ENCODE results near the gene FSTL4. TPM values are rescaled to one million over a fixed set of nuclear protein-coding genes. Genes with fewer than 3 reads are reported as not detected.

FSTL4 gene
- total and polyA plus RNA-seq, 4 donors, result 0.02 to 0.18 TPM; not detected in 2

DNA sequence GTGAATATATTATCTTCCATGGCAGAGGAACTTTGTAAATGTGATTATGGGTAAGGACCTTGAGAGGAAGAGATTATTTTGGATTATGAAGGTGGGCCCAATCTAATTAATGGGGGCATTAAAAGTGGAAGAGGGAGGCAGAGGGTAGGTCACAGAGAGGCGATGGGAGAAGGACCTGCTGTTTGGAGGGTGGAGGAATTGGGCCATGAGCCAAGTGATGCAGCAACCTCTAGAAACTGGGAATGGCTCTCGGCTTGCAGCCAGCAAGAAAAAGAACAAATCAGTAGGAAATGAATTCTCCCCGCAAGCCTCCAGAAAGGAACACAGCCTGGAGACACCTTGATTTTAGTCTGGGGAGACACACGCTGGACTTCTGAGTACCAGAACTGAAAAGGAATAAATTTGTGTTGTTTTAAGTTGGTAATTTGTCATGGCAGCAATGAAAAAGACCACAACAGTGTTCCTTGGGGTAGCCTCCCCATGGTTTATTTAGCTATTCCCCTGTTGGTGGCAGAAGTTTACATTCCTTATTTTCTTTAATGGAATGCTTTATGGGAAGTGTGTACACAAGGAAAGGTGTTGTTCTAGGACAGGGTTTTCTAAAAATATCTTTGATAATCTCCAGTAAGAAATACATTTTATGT lies 456.9 kb downstream of the FSTL4 start:
- no peaks in the 10 kb centered on the region for H3K9me3 ChIP-seq (ENCODE audit: control insufficient read depth in 4 of 4, low read length in 3 of 4)
- no peaks in the 10 kb centered on the region for H3K4me1 ChIP-seq (ENCODE audit: control insufficient read depth in 4 of 4, insufficient read depth in 4 of 4, low read length in 3 of 4)
- WGBS, result 75% methylated on average over 4 of the region's 4 CpGs
- H3K9ac ChIP-seq (ENCODE audit: low read depth in 1 of 2, low read length in 2 of 2), result no peak overlapping the region
- no peaks in the 10 kb centered on the region for H3K27me3 ChIP-seq (ENCODE audit: control insufficient read depth in 4 of 4, insufficient read depth in 4 of 4, low read length in 3 of 4)
- H3K4me3 ChIP-seq (ENCODE audit: low read depth in 1 of 3, low read length in 3 of 3), result no peak overlapping the region
- no peak for TF ChIP-seq JUND (IDR thresholded peaks at IDR 0.05)
- TF ChIP-seq GABPA (IDR thresholded peaks at IDR 0.05 in 1 of 2, conservative IDR thresholded peaks at IDR 0.05 in 1 of 2), result no peak
- TF ChIP-seq, protein P1, sequence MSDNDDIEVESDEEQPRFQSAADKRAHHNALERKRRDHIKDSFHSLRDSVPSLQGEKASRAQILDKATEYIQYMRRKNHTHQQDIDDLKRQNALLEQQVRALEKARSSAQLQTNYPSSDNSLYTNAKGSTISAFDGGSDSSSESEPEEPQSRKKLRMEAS (IDR thresholded peaks at IDR 0.05), result no peak
- no peak for TF ChIP-seq HNF4G (IDR thresholded peaks at IDR 0.05)
- TF ChIP-seq RAD21 (IDR thresholded peaks at IDR 0.05), result no peak
- TF ChIP-seq RXRA (IDR thresholded peaks at IDR 0.05), result no peak
- no peak for TF ChIP-seq SP1 (IDR thresholded peaks at IDR 0.05)
- TF ChIP-seq, protein P2, sequence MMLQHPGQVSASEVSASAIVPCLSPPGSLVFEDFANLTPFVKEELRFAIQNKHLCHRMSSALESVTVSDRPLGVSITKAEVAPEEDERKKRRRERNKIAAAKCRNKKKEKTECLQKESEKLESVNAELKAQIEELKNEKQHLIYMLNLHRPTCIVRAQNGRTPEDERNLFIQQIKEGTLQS (IDR thresholded peaks at IDR 0.05), result no peak
- no peak for TF ChIP-seq FOXA2 (IDR thresholded peaks at IDR 0.05)
- TF ChIP-seq HNF4A (conservative IDR thresholded peaks at IDR 0.05), result no peak
- no peak for TF ChIP-seq NR2F2 (IDR thresholded peaks at IDR 0.05)
- TF ChIP-seq, protein P3, sequence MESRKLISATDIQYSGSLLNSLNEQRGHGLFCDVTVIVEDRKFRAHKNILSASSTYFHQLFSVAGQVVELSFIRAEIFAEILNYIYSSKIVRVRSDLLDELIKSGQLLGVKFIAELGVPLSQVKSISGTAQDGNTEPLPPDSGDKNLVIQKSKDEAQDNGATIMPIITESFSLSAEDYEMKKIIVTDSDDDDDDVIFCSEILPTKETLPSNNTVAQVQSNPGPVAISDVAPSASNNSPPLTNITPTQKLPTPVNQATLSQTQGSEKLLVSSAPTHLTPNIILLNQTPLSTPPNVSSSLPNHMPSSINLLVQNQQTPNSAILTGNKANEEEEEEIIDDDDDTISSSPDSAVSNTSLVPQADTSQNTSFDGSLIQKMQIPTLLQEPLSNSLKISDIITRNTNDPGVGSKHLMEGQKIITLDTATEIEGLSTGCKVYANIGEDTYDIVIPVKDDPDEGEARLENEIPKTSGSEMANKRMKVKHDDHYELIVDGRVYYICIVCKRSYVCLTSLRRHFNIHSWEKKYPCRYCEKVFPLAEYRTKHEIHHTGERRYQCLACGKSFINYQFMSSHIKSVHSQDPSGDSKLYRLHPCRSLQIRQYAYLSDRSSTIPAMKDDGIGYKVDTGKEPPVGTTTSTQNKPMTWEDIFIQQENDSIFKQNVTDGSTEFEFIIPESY (IDR thresholded peaks at IDR 0.05), result no peak
- no peak for TF ChIP-seq FOXA1 (IDR thresholded peaks at IDR 0.05)
- TF ChIP-seq YY1 (IDR thresholded peaks at IDR 0.05), result no peak
- TF ChIP-seq TAF1 (conservative IDR thresholded peaks at IDR 0.05), result no peak
- TF ChIP-seq, protein P4, sequence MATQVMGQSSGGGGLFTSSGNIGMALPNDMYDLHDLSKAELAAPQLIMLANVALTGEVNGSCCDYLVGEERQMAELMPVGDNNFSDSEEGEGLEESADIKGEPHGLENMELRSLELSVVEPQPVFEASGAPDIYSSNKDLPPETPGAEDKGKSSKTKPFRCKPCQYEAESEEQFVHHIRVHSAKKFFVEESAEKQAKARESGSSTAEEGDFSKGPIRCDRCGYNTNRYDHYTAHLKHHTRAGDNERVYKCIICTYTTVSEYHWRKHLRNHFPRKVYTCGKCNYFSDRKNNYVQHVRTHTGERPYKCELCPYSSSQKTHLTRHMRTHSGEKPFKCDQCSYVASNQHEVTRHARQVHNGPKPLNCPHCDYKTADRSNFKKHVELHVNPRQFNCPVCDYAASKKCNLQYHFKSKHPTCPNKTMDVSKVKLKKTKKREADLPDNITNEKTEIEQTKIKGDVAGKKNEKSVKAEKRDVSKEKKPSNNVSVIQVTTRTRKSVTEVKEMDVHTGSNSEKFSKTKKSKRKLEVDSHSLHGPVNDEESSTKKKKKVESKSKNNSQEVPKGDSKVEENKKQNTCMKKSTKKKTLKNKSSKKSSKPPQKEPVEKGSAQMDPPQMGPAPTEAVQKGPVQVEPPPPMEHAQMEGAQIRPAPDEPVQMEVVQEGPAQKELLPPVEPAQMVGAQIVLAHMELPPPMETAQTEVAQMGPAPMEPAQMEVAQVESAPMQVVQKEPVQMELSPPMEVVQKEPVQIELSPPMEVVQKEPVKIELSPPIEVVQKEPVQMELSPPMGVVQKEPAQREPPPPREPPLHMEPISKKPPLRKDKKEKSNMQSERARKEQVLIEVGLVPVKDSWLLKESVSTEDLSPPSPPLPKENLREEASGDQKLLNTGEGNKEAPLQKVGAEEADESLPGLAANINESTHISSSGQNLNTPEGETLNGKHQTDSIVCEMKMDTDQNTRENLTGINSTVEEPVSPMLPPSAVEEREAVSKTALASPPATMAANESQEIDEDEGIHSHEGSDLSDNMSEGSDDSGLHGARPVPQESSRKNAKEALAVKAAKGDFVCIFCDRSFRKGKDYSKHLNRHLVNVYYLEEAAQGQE (IDR thresholded peaks at IDR 0.05), result no peak
- DNase-seq (ENCODE audit: low spot score), result no peak
- H3K27ac ChIP-seq (ENCODE audit: low read depth in 1 of 2, low read length in 2 of 2), result no peak overlapping the region
- H3K36me3 ChIP-seq (ENCODE audit: control insufficient read depth in 4 of 4, insufficient read depth in 3 of 4, low read depth in 1 of 4, low read length in 3 of 4), result no peaks in the 10 kb centered on the region

DNA sequence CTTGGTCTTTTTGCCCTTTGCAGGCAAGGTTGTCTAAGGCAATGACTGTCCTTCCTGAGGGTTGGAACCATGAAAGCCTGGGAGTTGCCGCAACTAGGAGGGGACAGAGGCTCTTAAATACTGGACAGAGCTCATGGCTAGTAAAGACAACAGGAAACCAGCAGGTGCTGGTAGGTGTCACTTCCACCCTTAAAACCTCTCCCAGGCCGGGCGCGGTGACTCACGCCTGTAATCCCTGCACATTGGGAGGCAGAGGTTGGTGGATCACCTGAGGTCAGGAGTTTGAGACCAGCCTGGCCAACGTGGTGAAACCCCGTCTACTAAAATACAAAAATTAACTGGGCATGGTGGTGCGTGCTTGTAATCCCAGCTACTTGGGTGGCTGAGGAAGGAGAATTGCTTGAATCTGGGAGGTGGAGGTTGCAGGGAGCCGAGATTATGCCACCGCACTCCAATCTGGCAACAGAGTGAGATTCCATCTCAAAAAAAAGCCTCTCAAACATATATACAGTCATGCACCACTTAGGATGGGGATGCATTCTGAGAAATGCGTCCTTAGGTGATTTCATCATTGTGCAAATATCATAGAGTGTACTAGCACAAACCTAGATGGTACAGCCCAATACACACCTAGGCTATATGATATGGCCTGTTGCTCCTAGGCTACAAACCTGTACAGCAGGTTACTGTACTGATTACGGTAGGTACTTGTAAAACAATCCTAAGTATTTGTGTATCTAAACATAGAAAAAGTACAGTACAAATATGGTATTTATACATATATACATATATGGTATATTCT lies 457.9 kb downstream of the FSTL4 start:
- no peak for DNase-seq (ENCODE audit: low spot score)
- no peaks in the 10 kb centered on the region for H3K36me3 ChIP-seq (ENCODE audit: control insufficient read depth in 4 of 4, insufficient read depth in 3 of 4, low read depth in 1 of 4, low read length in 3 of 4)
- H3K27me3 ChIP-seq (ENCODE audit: control insufficient read depth in 4 of 4, insufficient read depth in 4 of 4, low read length in 3 of 4), result no peaks in the 10 kb centered on the region
- 89% methylated on average over 12 of the region's 12 CpGs for WGBS
- no peak overlapping the region for H3K4me3 ChIP-seq (ENCODE audit: low read depth in 1 of 3, low read length in 3 of 3)
- H3K27ac ChIP-seq (ENCODE audit: low read depth in 1 of 2, low read length in 2 of 2), result no peak overlapping the region
- no peaks in the 10 kb centered on the region for H3K9me3 ChIP-seq (ENCODE audit: control insufficient read depth in 4 of 4, low read length in 3 of 4)
- H3K4me1 ChIP-seq (ENCODE audit: control insufficient read depth in 4 of 4, insufficient read depth in 4 of 4, low read length in 3 of 4), result no peaks in the 10 kb centered on the region
- H3K9ac ChIP-seq (ENCODE audit: low read depth in 1 of 2, low read length in 2 of 2), result no peak overlapping the region
- TF ChIP-seq, protein P4 (IDR thresholded peaks at IDR 0.05), result no peak
- TF ChIP-seq, protein P3 (IDR thresholded peaks at IDR 0.05), result no peak
- TF ChIP-seq EGR1 (IDR thresholded peaks at IDR 0.05; ENCODE audit: low read depth in 2 of 2) (no peak), SP1 (IDR thresholded peaks at IDR 0.05) (no peak), NR2F2 (IDR thresholded peaks at IDR 0.05) (no peak), HNF4A (conservative IDR thresholded peaks at IDR 0.05) (no peak), YY1 (IDR thresholded peaks at IDR 0.05) (no peak)

Data from liver (tissue), 9 donors.